ENCODE measurements around the gene SIRT7.

- TF ChIP-seq POLR2AphosphoS5 (IDR thresholded peaks at IDR 0.05) (no peak), POLR2A (IDR thresholded peaks at IDR 0.05) (no peak), CTCF (IDR thresholded peaks at IDR 0.05) (no peak)
Measured at GRCh38 chr17:81898885-81899284, 19.1 kb downstream of the SIRT7 start.

Data from gastroesophageal sphincter (tissue), 3 donors.